GM06990 (cell line): Measurements from ENCODE around the gene DBI.

Experiments used
- DNase-seq: peaks from one replicate; pipeline ENCODE4 v3.0.0-alpha.2; 2011; ENCODE audit not compliant: insufficient read length; ENCODE audit errors: extremely low read depth
- H3K27me3 ChIP-seq: replicated peaks from 2 replicates; pipeline ENCODE4 v1.6.0; 2011; ENCODE audit warnings: low read length; ENCODE audit not compliant: control insufficient read depth, insufficient read depth
- H3K36me3 ChIP-seq: 2 replicates; pipeline ENCODE4 v1.5.1; 2011; ENCODE audit warnings: low read length; ENCODE audit not compliant: control insufficient read depth, insufficient read depth
- H3K4me3 ChIP-seq: replicated peaks from 2 replicates; pipeline ENCODE4 v1.5.1; 2011; ENCODE audit warnings: low read depth, mild to moderate bottlenecking, control low read depth, low read length
- TF ChIP-seq, protein P1 (sequence below): IDR thresholded peaks from 2 replicates; pipeline ENCODE4 v1.5.1; 2011; ENCODE audit warnings: low read length, control low read depth, mild to moderate bottlenecking, inconsistent platforms; ENCODE audit not compliant: insufficient read depth, poor library complexity, severe bottlenecking

DBI gene

DNA sequence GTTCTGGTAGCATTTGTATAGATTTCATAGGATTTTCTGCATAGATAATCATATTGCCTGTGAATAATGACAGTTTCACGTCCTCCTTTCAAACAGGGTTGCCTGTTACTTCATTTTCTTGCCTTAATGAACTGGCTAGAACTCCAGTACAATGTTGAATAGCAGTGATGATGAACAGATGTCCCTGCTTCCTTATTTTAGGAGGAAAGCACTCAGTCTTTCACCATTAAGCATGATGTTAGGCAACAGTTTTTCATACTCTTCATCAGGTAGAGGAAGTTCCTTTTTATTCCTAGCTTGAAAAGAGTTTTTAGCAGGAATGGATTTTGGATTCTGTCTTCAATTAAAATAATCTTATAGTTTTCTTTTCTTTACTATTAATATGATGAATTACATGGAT is 39.8 kb upstream of the DBI start:
- no peak for DNase-seq
- Histone ChIP-seq H3K27me3 (no peaks in the 10 kb centered on the region), H3K36me3 (no peaks in the 10 kb centered on the region), H3K4me3 (no peak overlapping the region)
- TF ChIP-seq, protein P1, sequence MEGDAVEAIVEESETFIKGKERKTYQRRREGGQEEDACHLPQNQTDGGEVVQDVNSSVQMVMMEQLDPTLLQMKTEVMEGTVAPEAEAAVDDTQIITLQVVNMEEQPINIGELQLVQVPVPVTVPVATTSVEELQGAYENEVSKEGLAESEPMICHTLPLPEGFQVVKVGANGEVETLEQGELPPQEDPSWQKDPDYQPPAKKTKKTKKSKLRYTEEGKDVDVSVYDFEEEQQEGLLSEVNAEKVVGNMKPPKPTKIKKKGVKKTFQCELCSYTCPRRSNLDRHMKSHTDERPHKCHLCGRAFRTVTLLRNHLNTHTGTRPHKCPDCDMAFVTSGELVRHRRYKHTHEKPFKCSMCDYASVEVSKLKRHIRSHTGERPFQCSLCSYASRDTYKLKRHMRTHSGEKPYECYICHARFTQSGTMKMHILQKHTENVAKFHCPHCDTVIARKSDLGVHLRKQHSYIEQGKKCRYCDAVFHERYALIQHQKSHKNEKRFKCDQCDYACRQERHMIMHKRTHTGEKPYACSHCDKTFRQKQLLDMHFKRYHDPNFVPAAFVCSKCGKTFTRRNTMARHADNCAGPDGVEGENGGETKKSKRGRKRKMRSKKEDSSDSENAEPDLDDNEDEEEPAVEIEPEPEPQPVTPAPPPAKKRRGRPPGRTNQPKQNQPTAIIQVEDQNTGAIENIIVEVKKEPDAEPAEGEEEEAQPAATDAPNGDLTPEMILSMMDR = no peak

GRCh38 chr2:119327431-119327830 is 39.3 kb upstream of the DBI start:
- no peak for DNase-seq
- TF ChIP-seq, protein P1 = no peak
- no peak overlapping the region for H3K4me3 ChIP-seq
- no peaks in the 10 kb centered on the region for H3K27me3 ChIP-seq
- no peaks in the 10 kb centered on the region for H3K36me3 ChIP-seq

GRCh38 chr2:119332953-119333352 is 33.8 kb upstream of the DBI start:
- no peak for DNase-seq
- TF ChIP-seq, protein P1 = no peak
- Histone ChIP-seq H3K4me3 (no peak overlapping the region), H3K27me3 (no peaks in the 10 kb centered on the region), H3K36me3 (no peaks in the 10 kb centered on the region)

DNA sequence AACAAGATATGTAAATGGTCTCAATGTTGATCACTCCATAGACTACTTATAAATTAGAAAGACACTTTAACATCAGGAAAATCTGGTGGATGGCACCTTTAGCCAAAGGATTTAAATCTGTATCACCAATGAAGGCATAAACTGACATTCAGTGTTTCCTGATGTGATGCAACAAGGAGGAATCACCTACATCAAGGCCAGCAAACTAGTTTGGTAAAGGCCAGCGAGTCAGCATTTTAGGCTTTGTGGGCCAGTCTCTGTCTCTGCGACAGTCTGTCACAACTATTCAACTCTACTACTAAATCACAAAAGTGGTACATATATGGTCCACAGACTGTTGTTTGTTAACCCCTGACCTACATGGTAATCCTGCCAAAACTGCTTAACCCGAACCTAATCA is 33.4 kb upstream of the DBI start:
- H3K27me3 ChIP-seq = no peaks in the 10 kb centered on the region
- DNase-seq = no peak
- TF ChIP-seq, protein P1 = no peak
- no peak overlapping the region for H3K4me3 ChIP-seq
- no peaks in the 10 kb centered on the region for H3K36me3 ChIP-seq

DNA sequence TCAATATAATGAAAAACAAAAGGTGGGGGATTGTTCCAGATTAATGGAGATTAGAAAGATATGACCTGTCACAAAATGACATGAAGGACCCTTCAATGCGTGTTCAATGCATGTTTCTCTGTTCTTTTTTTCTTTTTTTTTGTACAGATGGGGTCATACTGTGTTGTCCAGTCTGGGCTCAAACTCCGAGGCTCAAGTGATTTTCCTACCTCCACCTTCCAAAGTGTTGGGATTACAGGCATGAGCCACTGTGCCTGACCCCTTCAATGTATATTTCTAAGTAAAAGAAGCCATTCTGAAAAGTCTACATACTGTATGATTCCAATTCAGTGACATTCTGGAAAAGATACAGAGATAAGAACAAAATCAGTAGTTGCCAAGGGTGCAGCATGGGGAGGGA is 32.9 kb upstream of the DBI start:
- Histone ChIP-seq H3K27me3 (no peaks in the 10 kb centered on the region), H3K36me3 (no peaks in the 10 kb centered on the region), H3K4me3 (no peak overlapping the region)
- no peak for DNase-seq
- TF ChIP-seq, protein P1 = no peak

DNA sequence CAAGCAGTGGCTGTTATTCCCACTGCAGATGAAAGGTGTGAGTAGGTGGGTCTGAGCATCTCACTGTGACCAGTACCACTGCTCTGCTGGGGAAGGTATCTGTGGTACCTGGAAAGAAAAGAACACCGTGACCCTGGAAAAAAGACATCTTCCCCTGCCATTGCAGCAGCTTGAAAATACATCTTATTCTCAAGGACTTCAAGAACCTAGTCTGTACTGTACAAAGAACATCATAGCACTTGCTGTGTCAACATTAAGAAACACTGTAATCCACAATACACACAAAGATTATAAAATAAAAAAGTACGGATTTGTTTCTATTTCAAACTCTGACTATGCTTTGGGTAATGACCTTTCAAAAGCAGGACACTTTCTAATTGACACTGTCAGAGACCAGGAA is 29.0 kb upstream of the DBI start:
- no peak overlapping the region for H3K4me3 ChIP-seq
- no peaks in the 10 kb centered on the region for H3K27me3 ChIP-seq
- no peak for DNase-seq
- no peaks in the 10 kb centered on the region for H3K36me3 ChIP-seq
- TF ChIP-seq, protein P1 = no peak
